Gastrocnemius medialis (tissue), 4 donors: ENCODE results near the gene TMSB15C.

Experiments used
- POLR2A ChIP-seq, 2 donors: fragments of 450-650 bp; IDR thresholded peaks; one replicate each; pipeline ENCODE4 v1.6.1; 2017; ENCODE audit warnings: antibody characterized with exemption in 2 of 2, mild to moderate bottlenecking in 2 of 2, moderate library complexity in 2 of 2
- TF ChIP-seq, protein P1 (sequence below), 5 experiments: fragments of 450-650 bp in 3 of 5; fragments of 200-600 bp in 2 of 5; sonication (generic) in 2 of 5; IDR thresholded peaks in 4 of 5; conservative IDR thresholded peaks in 1 of 5; 1 replicate in 4 of 5; 2 replicates in 1 of 5; pipeline ENCODE4 v1.5.1; 2016 to 2019; ENCODE audit warnings: antibody characterized with exemption in 5 of 5, mild to moderate bottlenecking in 3 of 5, moderate library complexity in 3 of 5

GRCh38 chrX:104118765-104119164, 42.7 kb upstream of the TMSB15C start:
- TF ChIP-seq, protein P1, sequence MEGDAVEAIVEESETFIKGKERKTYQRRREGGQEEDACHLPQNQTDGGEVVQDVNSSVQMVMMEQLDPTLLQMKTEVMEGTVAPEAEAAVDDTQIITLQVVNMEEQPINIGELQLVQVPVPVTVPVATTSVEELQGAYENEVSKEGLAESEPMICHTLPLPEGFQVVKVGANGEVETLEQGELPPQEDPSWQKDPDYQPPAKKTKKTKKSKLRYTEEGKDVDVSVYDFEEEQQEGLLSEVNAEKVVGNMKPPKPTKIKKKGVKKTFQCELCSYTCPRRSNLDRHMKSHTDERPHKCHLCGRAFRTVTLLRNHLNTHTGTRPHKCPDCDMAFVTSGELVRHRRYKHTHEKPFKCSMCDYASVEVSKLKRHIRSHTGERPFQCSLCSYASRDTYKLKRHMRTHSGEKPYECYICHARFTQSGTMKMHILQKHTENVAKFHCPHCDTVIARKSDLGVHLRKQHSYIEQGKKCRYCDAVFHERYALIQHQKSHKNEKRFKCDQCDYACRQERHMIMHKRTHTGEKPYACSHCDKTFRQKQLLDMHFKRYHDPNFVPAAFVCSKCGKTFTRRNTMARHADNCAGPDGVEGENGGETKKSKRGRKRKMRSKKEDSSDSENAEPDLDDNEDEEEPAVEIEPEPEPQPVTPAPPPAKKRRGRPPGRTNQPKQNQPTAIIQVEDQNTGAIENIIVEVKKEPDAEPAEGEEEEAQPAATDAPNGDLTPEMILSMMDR (IDR thresholded peaks at IDR 0.05 in 4 of 5, conservative IDR thresholded peaks at IDR 0.05 in 1 of 5), result no peak
- TF ChIP-seq POLR2A (IDR thresholded peaks at IDR 0.05), result no peak
